ENCODE measurements around the gene VPS13A.

The VPS13A gene

DNA sequence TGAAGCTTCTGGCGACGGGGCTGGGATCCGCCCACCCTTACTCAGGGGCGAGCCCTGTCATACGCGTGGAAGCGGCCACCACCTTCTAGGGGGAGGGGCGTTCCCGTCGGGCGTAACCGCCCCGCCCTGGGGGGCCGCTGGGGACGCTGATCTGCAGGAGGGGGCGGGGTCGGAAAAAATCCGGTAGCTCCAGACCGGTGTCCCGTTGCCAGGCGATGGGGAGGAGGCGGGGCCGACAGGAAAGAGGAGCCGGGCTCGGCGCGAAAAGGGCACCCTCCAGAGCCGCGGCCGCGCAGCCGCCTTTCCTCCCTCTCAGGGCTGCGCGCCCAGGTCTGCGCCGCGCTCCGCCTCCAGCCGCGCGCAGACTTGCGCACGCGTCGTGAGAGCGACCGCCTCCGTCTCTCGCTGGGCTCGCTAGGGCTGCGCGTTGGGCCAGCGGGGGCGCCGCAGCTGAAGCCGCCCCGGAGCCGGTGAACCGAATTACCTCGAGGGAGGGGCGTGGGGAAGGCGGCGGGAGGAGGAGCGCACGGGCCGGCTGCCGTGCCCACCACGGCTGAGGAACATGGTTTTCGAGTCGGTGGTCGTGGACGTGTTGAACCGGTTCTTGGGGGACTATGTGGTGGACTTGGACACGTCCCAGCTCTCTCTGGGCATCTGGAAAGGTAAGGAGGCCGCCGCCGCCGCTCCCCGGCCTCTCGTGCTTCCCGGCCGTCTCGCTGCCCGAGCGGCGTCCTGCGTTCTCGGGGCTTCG, at the start of gene VPS13A:
TSS of gene VPS13A (plus strand) at position 392 of the 751 bp plus-strand sequence. CDS start at position 563, 171 bp downstream.
- DNase-seq = peak; percentile 96

DNA sequence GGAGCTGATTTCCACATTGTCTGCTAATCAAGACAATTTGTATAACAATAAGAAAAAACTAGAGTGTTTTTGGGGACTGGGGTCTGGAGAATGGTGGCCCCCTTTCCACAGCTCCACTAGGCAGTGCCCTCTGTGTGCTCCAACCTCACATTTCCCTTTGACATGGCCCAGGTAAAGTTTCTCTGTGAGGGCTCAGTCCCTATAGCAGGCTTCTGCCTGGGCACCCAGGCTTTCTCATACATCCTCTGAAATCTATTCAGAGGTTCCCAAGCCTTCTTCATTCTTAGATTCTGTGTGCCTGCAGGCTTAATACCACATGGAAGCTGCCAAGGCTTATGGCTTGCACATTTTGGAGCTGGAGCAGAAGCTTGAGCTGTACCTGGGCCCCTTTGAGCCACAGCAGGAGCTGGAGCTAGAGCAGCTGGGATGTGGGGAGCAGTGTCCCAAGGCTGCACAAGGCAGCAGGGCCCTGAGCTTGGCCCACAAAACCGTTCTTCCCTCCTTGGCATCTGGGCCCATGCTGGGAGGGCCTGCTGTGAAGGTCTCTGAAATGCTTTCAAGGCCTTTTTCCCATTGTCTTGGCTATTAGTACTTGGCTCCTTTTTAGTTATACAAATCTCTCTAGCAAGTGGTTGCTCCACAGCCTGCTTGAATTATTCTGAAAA, 49.1 kb upstream of the VPS13A start:
- DNase-seq = no peak

DNA sequence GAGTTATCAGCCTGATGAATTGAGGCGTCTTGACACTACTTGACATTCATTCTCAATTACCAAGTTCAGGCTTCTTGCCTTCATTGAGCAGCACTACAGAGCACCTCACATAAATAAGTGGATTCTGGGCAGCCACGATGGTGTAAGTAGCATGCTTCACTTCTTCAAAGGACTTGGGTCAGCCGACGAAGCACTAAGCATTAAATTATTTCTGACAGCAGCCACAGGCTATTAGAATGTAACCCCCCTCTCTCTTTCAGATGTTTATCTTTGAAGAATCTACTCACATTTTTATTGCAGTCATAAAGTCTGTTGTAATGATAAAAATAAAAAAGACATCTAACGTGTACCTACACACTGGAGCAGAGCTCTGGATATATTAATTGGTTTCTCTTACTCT, 45.9 kb upstream of the VPS13A start:
- DNase-seq = no peak

DNA sequence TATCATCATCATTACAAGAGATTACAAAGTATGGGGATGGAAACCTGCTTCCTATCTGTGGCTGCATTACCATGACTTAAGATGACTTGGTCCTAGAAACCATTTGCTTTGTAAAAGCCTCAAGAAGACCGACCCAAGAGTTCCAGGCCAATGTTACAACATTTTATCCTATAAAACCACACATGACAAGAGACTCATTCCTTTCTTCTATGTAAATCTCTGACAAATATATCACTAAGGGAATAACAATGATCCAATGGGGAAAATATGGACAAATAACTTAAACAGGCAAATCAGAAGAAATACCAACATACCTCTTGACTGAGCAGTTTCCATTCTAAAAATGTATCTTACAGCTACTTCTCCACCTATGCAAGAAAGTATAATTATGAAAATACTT, 44.3 kb upstream of the VPS13A start:
- no peak for DNase-seq

DNA sequence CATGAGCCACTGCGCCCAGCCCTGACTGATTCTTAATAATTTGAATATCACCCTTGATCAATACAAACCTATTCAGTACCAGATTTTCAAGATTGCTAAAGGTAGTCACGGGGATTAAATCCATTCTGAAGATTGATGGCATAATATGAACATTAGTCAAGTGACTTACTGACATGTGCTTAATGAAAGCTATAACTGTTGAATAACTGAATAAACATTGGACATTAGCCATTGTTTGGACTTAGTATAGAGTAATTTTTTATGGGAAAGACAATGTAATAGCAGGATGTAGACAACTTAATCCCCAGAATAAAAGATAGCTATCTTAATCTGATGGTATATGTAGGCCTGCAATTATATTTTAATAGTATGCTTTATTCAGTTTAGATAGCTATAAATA, 35.0 kb upstream of the VPS13A start:
- DNase-seq = no peak

DNA sequence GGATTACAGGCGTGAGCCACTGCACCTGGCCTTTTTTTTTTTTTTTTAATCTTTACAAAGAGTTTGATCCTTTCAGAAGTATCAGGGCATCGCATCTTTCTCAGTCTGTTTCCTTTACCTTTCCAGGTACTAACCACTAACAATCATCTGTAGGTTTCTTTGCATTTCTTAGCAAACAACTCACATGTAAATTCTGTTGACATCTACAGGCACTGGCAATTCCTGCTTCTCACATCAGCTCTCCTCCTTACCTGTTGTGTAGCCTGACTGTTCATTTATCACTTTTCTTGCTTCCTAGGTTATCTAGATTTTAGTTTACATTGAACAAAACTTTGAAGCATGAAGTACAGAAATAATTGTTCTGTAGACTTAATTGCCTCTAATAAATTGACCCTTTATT, 27.5 kb upstream of the VPS13A start:
- no peak for DNase-seq

DNA sequence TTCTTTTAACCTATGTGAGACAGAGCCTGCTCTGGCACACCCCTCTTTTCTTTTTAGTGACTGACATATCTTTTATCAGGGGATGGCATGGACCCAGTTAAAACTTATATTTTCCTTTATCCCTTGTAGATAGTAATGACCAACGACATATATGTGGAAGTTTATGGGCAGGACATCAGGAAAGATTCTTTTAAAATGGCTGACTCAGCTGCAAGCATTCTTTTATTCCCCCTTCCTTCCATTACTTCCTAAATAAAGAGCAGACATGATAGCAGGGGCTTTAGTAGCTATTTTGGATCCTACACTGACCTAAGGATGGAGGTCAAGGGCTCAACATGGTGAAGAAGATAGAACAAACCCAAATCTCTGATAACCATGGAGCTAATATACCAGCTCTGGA, 25.0 kb upstream of the VPS13A start:
- DNase-seq = no peak

DNA sequence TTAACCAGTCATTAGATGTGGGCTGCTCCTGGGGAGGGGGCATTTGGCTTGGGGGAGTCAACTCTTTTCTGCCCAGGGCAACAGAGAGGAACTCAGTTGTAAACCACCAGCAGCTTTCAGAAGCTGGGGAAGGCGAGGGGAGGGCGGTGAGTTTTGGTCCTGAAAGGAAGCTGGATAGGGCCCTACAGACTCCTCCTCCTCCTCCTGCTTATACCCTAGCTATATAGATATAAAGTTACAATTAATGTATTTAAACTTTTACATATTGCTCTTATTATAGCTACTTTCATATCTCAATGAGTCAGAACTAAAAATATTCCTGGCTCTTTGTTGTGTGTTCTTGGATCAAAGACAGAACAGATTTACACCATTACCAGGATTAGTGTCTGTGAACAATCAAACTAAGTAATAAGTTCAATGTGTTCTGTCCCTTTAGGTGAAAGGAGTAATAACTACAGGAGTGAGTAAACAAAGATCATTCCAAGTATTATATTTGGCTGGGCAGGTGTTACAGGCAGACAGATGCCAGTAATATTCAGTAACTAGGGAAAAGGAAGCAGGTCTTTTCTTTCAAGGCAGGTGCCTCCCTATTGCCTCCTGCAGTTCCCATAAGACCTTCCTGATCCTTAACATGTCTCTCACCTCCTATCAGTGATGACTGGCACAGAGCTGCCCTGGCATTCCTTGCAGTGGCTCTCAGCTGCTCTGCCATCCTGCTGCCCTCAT, 20.5 kb upstream of the VPS13A start:
- DNase-seq = no peak

DNA sequence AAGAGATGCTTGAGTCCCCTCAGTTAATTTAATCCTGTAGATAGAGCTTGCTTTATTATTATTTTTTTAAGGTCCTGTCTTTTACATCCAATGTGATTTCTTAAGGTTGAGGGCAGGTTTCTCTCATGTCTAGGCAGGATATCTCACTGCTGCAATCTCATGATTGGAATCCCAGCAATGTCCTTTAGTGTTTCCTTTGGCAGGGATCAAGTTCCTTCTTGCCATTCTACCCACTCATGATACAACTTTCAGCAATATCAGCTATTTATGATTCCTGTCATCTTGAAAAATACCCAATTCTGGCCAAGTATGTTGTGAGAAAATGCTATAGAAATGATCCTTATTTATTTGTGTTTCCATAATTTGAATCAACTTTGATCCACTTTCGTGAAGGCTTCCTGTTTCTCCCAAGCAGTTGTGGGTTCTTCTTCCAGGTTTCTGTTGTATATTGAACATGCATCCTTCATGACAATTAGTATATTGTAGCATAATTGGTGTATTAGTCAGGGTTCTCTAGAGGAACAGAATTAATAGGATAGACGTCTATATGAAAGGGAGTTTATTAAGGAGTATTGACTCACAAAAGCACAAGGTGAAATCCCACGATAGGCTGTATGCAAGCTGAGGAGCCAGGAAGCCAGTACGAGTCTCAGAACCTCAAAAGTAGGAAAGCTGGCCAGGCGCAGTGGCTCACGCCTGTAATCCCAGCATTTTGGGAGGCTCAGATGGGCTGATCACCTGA, 18.4 kb upstream of the VPS13A start:
- DNase-seq = no peak

DNA sequence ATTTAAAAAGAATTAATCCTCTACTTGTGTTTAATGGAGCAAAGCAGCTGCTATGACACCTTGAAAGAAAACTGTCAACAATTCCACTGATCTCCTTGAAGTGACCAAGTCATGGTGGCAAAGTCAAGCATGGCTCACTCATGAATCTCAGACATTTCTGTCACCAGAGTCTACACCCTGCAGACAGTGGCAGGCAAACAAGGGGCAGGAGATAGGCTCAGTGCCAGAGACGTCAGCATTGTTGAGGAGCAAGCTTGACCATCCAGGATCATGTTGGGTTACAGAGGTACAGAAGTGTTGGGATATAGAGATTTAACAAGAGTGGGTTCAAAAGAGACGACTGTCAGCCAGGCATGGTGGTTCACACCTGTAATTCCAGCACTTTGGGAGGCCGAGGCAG, 16.1 kb upstream of the VPS13A start:
- DNase-seq = no peak

DNA sequence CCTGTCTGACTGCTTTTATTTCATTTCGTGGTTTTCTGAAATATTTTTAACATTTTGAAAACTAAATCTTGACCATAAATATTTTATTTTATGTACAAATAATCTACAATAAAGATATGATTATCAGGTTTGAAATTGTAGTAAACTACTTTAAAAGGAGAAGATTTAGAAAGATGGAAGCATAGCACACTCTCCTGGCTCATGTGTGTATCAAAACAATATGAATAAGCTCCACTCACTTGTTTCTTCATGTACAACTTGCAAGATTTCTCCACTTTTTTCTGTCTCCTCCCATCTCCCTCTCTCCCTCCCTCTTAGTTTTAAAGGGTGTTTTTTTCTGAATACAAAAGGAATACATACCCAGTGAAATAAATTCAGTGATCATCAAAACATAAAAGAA, 15.4 kb upstream of the VPS13A start:
- DNase-seq = no peak

DNA sequence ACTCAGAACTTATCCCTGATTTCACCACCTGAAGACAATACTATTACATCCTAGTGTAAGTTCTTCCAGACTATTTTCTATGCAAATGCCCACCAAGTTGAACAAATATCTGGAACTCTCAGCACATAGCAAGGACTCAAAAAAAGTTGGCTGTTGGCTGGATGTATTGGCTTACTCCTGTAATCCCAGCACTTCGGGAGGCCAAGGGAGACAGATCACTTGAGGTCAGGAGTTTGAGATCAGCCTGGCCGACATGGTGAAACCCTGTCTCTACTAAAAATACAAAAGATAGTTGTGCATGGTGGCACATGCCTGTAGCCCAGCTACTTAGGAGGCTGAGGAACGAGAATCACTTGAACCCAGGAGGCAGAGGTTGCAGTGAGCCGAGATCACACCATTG, 15.0 kb upstream of the VPS13A start:
- no peak for DNase-seq

DNA sequence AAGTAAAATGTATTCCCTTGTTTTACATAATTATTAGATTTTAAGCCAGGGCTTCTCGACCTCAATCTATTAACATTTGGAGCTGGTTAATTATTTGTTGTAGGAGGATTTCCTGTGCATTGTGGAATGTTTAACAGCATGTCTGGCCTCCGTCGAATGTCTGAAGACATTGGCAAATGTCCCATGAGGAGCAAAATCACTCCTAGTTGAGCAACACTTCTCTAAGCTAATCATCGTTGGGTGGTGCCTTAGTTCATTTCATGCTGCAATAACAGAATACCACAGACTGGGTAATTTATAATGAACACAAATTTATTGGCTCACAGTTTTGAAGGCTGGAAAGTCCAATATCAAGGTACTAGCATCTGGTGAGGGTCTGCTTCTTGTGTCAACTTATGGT, 13.4 kb upstream of the VPS13A start:
- DNase-seq = no peak

DNA sequence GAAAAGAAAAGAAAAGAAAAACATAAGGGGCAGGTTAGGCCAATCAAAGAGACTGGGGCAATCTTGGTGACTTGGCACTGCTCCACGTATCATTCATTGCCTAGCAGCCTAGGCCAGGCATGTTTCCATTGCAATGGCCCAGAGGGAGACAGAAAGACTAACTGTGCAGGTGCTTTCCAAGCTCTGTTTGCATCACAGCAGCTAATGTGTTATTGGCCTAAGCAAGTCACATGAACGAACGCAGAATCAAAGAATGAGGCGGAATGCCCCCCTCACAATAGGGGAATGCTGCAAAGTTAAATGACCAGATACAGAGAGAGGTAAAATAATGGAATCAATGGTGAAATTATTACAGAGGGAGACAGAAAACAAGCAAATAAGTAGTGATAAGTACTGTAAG, 11.1 kb upstream of the VPS13A start:
- peak; percentile 6 for DNase-seq

DNA sequence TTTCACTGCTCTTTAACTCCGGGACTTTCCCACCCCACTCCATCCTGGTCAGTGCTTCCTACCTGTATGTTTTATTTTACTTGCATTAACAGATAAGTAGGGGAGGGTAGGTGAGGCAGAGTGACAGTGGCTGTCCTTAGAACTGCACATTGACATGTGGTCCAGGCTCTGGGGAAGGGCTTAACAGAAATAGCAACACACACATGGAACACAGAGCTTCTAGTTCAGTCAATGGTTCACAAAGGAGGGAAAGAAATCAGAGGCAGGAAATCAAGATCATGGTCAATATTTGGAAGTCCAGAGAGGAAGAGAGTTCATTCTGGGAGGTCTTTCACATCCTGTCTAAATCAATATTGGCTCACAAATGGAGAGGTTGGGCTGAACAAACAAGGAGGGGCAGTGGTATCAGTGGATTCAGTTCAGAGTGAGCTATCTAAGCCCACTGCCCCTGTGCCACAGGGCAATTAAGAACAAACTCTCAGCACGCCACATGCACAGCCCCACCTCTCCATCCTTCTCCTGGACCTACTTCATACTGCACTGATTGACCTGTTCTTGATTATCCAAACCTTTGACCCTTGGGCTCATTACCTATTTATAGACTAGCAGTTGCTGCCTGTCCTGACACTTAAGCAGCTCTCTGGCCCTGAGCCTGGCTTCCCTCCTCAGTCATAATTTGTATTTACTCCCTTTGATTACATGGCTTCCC, 6.2 kb upstream of the VPS13A start:
- DNase-seq = peak; percentile 85

DNA sequence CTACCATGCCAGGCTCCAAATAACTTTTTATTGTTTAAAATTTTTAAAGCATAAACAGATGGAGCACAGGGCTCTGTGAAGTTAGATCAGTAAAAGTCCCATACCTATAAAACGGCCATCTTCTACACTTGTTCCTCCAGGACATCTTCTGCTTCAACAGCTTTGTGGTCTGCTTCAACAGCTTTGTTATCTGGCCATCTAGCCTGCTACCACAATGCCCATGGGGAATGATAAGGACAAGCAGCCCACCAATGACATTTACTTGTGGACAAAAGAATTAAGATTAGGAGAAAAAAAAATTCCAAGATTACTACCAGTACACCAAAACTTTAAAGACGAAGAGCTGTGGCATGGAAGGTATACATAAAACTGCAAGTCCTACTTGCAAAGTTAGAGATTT, 2.2 kb upstream of the VPS13A start:
- DNase-seq = no peak

DNA sequence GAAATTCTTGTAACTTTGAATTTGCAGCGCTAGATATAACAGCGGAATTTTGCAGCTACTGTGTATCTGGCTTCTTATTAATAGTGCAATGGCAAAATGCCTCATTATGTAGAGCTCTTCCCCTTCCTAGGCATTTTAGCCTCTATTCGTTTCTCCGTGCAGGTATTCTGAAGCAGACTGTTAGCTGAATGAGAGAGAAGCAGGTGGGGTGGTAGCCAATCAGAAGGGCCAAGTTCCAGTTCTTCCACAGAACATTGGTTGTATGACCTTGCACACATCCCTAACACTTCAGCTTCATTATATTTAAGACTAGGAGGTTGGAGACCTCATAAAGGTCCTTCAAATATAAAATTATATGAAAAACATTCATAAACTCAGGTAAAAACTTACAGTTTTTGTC, 1.2 kb upstream of the VPS13A start:
- no peak for DNase-seq

DNA sequence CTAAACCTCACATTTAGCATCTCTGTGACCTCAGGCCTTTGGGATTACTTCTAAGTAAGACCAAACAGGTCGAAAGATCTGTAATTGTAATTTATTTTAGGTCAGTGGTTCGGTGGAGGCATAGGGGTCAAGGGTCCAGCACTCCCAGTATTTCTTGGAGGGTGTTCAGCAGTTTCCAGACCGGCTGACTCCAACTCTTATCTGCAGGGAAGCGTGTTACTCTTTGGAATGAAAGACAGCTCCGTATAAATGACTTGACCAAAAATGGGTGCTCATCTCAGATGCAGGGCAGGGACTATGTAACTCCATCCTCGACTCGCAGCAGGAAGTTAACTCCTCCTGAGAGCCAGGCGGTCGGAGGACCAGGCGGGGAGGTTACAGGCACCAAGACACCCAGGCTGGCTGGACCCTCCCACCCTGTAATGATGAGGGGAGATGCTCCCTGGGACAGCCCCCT, 620 bp upstream of the VPS13A start:
- no peak for DNase-seq

DNA sequence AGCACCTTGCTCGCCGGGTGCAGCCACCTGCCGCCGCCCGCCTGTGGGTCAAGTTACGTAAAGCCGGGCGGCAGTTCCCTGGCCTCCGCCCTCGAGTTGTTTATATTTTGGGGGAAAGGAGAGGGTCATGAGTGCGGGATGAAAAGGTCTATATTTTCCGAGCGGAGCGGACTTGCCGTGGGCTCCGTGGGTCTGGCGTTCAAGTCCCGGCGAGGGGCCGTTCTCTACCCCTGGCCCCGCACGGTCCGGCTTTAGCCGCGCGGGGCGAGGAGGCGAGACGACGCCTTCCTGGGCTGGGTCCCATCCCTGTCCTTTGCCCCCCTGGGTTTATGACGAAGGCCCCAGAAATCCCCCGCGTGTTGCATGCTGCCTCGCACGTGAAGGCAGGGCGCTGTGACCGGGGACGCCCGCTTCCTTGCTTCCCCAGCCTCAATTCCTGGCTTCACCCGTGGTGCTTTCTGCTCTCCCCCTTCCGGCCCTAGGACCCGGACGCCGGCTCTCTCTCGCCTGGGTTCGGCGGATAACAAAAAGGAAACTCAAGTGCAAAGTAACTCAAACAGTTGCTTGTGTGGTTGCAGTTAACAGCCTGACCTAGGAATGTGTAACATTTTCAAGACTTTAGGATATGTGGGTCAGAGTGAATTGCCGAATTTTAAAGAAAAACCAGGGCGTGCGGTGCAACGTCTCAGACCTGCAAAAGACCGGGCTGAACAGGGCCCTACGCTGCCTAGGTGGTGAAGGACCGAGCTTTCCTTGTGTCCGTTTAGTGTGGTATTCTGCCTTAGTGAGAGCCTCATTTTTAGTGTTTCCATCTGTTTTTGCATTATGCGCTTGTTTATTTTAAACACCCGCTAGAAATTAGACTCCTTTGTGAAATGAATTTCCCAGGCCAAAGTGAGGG, 810 bp downstream of the VPS13A start:
- peak; percentile 46 for DNase-seq

DNA sequence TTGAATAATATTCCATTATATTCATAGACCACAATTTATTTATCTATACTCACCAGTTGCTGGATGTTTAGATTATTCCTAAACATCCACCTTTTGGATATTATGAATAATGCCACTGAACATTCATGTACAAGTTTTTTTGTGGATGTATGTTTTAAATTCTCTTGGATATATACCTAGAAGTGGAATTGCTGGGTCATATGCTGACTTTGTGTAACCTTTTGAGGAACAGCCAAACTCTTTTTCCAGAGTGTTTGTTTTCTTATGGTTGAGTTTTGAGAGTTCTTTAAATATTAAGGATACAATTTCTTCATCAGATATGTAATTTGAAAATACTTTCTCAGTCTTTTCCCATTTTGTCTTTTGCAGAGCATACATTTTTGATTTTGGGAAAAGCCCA, 2.7 kb downstream of the VPS13A start:
- no peak for DNase-seq

DNA sequence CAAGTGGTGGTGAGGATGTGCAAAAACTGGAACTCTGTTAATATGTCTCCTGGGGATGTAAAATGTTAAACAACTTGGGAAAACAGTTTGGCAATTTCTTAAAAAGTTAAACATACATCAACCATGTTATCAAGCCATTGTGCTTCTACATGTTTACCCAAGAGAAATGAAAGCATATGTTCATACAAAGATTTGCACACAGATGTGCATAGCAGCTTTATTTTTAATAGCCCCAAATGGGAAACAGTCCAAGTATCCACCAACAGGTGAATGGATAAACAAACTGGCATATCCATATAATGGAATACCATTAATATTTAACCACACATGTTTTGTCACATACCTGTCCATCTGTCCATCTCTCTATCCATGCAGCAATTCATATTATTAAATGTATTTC, 6.2 kb downstream of the VPS13A start:
- no peak for DNase-seq

DNA sequence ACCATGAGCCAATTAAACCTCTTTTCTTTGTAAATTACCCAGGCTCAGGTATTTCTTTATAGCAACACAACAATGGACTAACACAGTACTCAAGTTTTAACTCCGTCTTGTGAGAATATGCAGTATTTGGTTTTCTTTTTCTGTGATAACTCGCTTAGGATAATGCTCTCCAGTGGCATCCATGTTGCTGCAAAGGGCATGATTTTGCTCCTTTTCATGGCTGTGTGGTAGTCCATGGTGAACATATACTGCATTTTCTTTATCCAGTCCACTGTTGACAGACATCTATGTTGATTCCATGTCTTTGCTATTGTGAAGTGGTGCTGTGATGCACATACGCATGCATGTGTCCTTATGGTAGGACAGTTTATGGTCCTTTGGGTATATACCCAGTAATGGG, 10.9 kb downstream of the VPS13A start:
- DNase-seq = no peak

All from NCI-H1092 treated with DMSO at 0.1 percent for 48 hours (cell line).